ENCODE data around the gene PLAAT2. TPM values are rescaled to one million over a fixed set of nuclear protein-coding genes. Genes with fewer than 3 reads are reported as not detected.
"Not testable (repeated sequence)": the region's sequence is repeated elsewhere in the genome, so short reads cannot be mapped to it uniquely, and the experiment has no call there.

The PLAAT2 gene
- total RNA-seq, 1 donor from 2014 or later = not detected

DNA sequence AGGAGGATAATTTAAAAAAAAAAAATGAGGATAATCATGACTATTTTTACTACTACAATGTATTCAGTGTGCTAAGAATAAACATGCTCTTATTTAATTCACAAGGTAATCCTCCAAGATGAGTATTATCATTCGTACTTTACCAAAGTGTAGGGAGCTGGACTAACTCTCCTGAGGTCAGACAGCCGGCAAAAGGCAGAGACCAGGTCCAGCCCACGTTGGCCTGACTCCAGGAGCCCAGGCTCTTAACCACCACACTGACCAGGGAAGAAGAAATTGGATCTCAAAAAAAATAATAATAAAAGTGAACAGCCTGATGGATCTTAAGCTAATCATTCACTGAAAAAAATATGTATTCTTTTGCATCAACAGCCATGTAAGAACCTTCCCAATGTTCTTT is 25.8 kb upstream of the PLAAT2 start:
- Mint-ChIP-seq H3K27me3 (ENCODE audit: unreplicated experiment) (no peaks in the 10 kb centered on the region), H3K27ac (ENCODE audit: unreplicated experiment) (no peak overlapping the region), H3K4me3 (ENCODE audit: unreplicated experiment) (no peak overlapping the region), H3K36me3 (ENCODE audit: unreplicated experiment) (peaks cover 8% of the 10 kb centered on the region), H3K9me3 (ENCODE audit: unreplicated experiment) (no peaks in the 10 kb centered on the region), H3K4me1 (ENCODE audit: unreplicated experiment) (no peaks in the 10 kb centered on the region)
- DNase-seq (ENCODE audit: extremely low spot score, unreplicated experiment) = no peak
- TF ChIP-seq, protein P1, sequence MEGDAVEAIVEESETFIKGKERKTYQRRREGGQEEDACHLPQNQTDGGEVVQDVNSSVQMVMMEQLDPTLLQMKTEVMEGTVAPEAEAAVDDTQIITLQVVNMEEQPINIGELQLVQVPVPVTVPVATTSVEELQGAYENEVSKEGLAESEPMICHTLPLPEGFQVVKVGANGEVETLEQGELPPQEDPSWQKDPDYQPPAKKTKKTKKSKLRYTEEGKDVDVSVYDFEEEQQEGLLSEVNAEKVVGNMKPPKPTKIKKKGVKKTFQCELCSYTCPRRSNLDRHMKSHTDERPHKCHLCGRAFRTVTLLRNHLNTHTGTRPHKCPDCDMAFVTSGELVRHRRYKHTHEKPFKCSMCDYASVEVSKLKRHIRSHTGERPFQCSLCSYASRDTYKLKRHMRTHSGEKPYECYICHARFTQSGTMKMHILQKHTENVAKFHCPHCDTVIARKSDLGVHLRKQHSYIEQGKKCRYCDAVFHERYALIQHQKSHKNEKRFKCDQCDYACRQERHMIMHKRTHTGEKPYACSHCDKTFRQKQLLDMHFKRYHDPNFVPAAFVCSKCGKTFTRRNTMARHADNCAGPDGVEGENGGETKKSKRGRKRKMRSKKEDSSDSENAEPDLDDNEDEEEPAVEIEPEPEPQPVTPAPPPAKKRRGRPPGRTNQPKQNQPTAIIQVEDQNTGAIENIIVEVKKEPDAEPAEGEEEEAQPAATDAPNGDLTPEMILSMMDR (IDR thresholded peaks at IDR 0.05) = no peak

DNA sequence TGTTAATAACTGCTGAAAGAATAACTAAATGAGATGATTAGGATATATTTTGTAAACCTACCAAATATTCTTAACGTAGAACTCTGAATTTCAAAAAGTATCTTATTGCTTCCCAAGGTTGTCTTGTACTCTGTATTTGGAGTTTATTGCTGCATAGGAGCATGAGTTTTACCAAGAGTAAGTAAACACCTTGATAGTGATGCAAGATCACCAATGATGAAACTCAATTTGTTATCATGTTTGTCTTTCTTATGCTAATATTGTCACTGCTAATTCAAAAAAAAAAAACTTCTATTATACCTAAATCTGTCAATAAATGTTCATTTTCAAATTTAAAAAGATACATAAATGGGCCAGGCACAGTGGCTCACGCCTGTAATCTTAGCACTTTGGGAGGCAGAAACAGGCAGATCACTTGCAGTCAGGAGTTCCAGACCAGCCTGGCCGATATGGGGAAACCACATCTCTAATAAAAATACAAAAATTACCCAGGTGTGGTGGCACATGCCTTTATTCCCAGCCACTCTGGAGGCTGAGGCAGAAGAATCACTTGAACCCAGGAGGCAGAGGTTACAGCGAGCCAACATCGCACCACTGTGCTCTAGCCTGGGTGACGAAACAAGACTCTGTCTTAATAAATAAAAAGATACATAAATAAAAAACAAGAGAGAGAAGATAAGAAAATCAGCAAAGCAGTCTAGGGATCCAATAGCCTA is 23.4 kb upstream of the PLAAT2 start:
- TF ChIP-seq, protein P1 (IDR thresholded peaks at IDR 0.05) = no peak
- Mint-ChIP-seq H3K36me3 (ENCODE audit: unreplicated experiment) (peaks cover 16% of the 10 kb centered on the region), H3K9me3 (ENCODE audit: unreplicated experiment) (peaks cover 11% of the 10 kb centered on the region), H3K27me3 (ENCODE audit: unreplicated experiment) (no peaks in the 10 kb centered on the region), H3K4me1 (ENCODE audit: unreplicated experiment) (no peaks in the 10 kb centered on the region), H3K4me3 (ENCODE audit: unreplicated experiment) (no peak overlapping the region), H3K27ac (ENCODE audit: unreplicated experiment) (no peak overlapping the region)
- DNase-seq (ENCODE audit: extremely low spot score, unreplicated experiment) = no peak

DNA sequence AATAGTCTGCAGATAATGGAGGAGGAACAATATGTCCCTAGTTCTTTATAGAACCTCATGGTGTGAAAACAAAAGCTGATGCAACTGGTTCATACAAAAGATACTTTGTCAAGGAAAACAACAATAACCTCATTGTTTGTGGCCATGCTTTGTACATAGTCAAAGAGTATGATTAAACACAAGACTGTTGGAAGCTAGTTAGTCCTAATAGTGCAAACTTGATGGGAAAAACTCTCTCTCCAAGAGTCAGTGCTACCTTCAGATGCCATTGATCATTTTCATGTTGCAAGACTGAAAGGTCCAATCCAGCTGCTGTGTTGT is 20.1 kb upstream of the PLAAT2 start:
- H3K27me3 Mint-ChIP-seq (ENCODE audit: unreplicated experiment) = no peaks in the 10 kb centered on the region
- DNase-seq (ENCODE audit: extremely low spot score, unreplicated experiment) = no peak
- no peaks in the 10 kb centered on the region for H3K4me1 Mint-ChIP-seq (ENCODE audit: unreplicated experiment)
- no peak overlapping the region for H3K4me3 Mint-ChIP-seq (ENCODE audit: unreplicated experiment)
- no peak overlapping the region for H3K27ac Mint-ChIP-seq (ENCODE audit: unreplicated experiment)
- H3K9me3 Mint-ChIP-seq (ENCODE audit: unreplicated experiment) = peaks cover 20% of the 10 kb centered on the region
- peaks cover 26% of the 10 kb centered on the region for H3K36me3 Mint-ChIP-seq (ENCODE audit: unreplicated experiment)
- TF ChIP-seq, protein P1 (IDR thresholded peaks at IDR 0.05) = no peak

DNA sequence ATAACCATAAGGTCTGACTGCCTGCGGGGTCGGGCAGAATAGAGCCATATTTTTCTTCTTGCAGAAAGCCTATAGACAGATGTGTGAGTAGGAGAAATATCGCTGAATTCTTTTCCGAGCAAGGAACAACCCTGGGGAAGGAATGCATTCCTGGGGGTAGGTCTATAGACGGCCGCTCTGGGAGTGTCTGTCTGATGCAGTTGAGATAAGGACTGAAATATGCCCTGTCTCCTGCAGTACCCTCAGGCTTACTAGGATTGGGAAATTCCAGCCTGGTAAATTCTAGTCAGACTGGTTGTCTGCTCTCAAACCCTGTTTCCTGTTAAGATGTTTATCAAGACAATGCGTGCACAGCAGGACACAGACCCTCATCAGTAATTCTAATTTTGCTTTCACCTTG is 18.0 kb upstream of the PLAAT2 start:
- H3K4me3 Mint-ChIP-seq (ENCODE audit: unreplicated experiment); H3K27me3 Mint-ChIP-seq (ENCODE audit: unreplicated experiment); H3K27ac Mint-ChIP-seq (ENCODE audit: unreplicated experiment); DNase-seq (ENCODE audit: extremely low spot score, unreplicated experiment); H3K4me1 Mint-ChIP-seq (ENCODE audit: unreplicated experiment): not testable (repeated sequence)
- Mint-ChIP-seq H3K9me3 (ENCODE audit: unreplicated experiment) (peaks cover 20% of the 10 kb centered on the region), H3K36me3 (ENCODE audit: unreplicated experiment) (peaks cover 25% of the 10 kb centered on the region)

DNA sequence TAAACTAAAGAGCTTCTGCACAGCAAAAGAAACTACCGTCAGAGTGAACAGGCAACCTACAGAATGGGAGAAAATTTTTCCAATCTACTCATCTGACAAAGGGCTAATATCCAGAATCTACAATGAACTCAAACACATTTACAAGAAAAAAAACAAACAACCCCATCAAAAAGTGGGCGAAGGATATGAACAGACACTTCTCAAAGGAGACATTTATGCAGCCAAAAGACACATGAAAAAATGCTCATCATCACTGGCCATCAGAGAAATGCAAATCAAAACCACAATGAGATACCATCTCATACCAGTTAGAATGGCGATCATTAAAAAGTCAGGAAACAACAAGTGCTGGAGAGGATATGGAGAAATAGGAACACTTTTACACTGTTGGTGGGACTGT is 15.7 kb upstream of the PLAAT2 start:
- H3K9me3 Mint-ChIP-seq (ENCODE audit: unreplicated experiment) = peaks cover 20% of the 10 kb centered on the region
- H3K27me3 Mint-ChIP-seq (ENCODE audit: unreplicated experiment); H3K27ac Mint-ChIP-seq (ENCODE audit: unreplicated experiment); H3K4me3 Mint-ChIP-seq (ENCODE audit: unreplicated experiment); DNase-seq (ENCODE audit: extremely low spot score, unreplicated experiment): not testable (repeated sequence)
- H3K4me1 Mint-ChIP-seq (ENCODE audit: unreplicated experiment) = peaks cover 14% of the 10 kb centered on the region
- peaks cover 25% of the 10 kb centered on the region for H3K36me3 Mint-ChIP-seq (ENCODE audit: unreplicated experiment)

DNA sequence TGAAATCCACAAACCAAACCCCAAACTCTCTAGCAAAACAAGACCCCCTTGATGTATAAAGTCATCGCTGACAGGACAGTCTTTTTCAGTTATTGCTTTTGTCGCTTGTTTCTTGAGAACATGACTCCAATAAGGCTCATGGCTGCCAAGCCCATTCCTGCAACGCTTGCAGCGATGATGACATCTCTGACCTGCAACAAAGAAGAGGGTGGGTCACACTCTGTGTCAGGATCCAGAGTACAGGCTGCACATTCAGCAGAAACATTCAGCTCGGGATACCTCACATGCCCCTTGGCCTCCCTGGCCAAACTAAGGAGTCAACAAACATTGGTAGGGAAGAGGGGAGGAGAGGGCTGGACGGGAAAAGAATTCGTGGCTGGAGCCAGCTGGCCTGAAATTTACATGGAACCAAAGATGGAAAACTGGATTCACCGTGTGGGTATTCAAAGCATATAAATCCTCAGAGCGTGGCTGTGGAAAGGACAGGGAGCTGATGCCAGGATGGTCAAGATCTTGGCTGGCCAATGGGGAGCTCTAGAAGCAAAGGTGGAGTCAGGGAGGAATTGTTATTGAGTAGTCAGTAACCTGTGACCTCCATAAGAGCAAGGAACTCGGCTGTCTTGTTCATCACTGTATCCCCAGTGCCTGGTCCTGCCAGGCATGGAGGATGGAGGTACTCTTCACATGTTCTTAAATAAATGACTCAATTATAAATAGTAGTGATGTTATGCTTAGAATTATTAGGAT is 11.8 kb upstream of the PLAAT2 start:
- peak overlapping the region; percentile 93 for H3K27ac Mint-ChIP-seq (ENCODE audit: unreplicated experiment)
- H3K36me3 Mint-ChIP-seq (ENCODE audit: unreplicated experiment) = peaks cover 8% of the 10 kb centered on the region
- H3K9me3 Mint-ChIP-seq (ENCODE audit: unreplicated experiment) = no peaks in the 10 kb centered on the region
- TF ChIP-seq, protein P1 (IDR thresholded peaks at IDR 0.05) = no peak
- peaks cover 17% of the 10 kb centered on the region for H3K27me3 Mint-ChIP-seq (ENCODE audit: unreplicated experiment)
- peaks cover 14% of the 10 kb centered on the region for H3K4me1 Mint-ChIP-seq (ENCODE audit: unreplicated experiment)
- DNase-seq (ENCODE audit: extremely low spot score, unreplicated experiment) = peak; percentile 66
- H3K4me3 Mint-ChIP-seq (ENCODE audit: unreplicated experiment) = peak overlapping the region; percentile 70

All from osteocyte (in vitro differentiated cells).